HG03442 (cell line): Measurements from ENCODE around the gene HAPLN3.

Experiments used
- ATAC-seq: cut with Tn5 transposase; IDR thresholded peaks from one replicate; pipeline ENCODE4 v1.9.1; 2021; ENCODE audit warnings: mild to moderate bottlenecking, moderate library complexity; ENCODE audit not compliant: unreplicated experiment

Gene HAPLN3

GRCh38 chr15:88865498-88866099 lies 29.7 kb downstream of the HAPLN3 start:
- ATAC-seq, result no peak

DNA sequence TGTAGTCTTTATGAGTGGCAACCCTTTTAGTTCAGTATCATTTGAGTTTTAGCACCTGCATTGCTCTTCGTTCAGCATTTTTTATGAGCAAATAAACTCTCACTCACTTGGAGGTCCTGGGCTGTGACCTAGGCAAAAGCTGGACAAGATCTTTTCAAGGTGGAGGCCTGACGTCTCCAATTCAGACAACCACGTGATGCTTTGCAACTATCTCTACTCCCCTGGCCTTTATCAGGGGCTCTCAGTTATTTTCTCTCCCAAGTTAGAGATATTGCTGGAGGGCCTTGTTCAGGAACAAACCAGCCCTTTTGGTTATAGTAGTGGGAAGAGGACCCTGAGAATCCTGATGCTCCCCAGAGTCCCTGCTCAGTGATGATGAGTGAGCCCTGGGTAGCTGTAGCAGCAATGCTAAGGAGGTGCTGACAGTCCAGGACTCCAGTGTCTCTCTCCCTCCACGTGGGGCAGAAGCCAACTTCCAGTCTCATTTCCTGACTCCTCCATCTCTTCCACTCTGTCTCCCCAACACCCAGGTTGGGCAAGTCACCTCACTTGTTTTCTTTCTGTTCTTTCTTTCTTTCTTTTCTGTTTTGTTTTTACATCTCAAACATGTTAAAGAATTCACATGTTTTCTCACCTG lies 30.4 kb downstream of the HAPLN3 start:
- ATAC-seq, result no peak

DNA sequence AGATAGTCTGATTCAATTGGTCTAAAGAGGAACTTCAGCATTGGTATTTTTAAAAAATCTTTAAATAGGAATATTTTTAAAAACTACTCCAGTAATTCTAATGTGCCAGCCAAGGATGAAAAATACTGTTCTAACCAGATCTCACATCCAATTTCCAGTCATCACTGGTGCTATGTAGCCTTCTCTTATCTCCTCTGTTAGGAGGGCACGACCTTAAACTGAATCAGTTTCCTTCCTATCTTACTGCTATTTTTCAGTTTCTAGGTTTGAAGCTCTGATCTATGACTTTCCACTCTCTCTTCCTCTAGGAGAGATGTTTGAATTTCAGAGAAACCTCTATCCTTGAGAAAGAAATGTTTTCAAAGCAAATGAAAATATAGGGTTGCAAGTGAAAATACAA lies 31.9 kb downstream of the HAPLN3 start:
- ATAC-seq, result no peak

DNA sequence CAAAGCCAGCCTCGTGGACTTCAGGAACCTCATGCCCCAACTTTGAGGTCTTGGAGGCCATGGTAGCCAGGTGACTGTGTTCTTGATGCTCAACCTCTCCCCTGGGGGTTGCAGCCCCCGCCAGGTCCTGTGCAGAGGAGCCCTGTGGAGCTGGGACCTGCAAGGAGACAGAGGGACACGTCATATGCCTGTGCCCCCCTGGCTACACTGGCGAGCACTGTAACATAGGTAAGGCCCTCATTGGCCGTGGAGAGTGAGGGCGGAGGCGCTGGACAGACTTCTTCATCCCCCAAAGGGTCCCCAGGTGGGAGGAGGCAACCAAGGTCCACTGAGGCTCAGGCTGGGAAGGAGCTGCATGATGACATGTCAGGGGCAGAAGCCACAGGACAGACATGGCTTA lies 35.1 kb downstream of the HAPLN3 start:
- no peak for ATAC-seq

- no peak for ATAC-seq
Observed at GRCh38 chr15:88859550-88859949, 35.8 kb downstream of the HAPLN3 start.

DNA sequence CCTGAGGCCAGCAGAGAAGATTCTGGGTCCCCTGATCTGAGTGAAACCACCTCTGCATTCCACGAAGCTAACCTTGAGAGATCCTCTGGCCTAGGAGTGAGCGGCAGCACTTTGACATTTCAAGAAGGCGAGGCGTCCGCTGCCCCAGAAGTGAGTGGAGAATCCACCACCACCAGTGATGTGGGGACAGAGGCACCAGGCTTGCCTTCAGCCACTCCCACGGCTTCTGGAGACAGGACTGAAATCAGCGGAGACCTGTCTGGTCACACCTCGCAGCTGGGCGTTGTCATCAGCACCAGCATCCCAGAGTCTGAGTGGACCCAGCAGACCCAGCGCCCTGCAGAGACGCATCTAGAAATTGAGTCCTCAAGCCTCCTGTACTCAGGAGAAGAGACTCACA lies 36.4 kb downstream of the HAPLN3 start:
- ATAC-seq, result no peak

- no peak for ATAC-seq
Observed at GRCh38 chr15:88852476-88852875, 42.9 kb downstream of the HAPLN3 start.

DNA sequence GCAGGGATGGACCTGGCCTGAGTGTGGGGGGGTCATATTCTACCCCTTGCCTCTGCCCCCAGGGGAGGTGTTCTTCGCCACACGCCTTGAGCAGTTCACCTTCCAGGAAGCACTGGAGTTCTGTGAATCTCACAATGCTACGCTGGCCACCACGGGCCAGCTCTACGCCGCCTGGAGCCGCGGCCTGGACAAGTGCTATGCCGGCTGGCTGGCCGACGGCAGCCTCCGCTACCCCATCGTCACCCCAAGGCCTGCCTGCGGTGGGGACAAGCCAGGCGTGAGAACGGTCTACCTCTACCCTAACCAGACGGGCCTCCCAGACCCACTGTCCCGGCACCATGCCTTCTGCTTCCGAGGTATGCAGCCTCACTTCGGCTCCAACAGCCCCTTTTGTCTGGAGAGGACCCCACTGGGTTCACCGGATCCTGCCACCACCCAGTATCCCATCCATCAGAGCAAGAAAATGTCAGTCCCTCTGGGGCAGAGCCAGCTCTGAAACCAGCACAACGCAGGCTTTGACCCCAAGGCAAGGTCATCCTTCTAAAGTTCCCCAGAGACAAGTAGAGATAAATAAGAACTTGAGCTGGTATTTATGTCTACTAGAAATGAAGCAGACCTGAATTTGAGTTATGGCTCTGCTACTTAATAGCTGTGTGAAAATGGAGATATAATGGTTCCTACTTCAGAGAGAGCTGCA lies 45.8 kb downstream of the HAPLN3 start:
- ATAC-seq, result no peak

GRCh38 chr15:88848203-88848602 lies 47.1 kb downstream of the HAPLN3 start:
- no peak for ATAC-seq

DNA sequence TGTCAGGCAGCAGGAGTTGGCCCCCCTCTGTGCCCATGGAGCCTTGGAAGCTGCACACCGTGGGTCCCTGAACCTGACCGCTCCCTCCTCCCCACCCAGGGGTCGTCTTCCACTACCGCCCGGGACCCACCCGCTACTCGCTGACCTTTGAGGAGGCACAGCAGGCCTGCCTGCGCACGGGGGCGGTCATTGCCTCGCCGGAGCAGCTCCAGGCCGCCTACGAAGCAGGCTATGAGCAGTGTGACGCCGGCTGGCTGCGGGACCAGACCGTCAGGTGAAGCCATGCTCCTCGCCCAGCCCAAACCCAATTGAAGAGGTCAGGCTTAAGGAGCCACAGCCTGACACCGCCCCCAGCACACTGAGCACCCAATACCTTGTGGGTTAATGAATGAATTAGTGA lies 48.2 kb downstream of the HAPLN3 start:
- no peak for ATAC-seq

- no peak for ATAC-seq
Observed at GRCh38 chr15:88845616-88846015, 49.7 kb downstream of the HAPLN3 start.

GRCh38 chr15:88844749-88845386 lies 50.5 kb downstream of the HAPLN3 start:
- no peak for ATAC-seq

DNA sequence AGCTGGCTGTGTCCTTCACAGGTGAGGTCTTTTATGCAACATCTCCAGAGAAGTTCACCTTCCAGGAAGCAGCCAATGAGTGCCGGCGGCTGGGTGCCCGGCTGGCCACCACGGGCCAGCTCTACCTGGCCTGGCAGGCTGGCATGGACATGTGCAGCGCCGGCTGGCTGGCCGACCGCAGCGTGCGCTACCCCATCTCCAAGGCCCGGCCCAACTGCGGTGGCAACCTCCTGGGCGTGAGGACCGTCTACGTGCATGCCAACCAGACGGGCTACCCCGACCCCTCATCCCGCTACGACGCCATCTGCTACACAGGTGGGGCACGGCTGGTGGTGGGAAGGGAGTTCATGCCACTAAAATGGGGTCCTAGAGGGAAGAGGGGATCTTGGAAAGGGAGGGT lies 52.0 kb downstream of the HAPLN3 start:
- no peak for ATAC-seq

DNA sequence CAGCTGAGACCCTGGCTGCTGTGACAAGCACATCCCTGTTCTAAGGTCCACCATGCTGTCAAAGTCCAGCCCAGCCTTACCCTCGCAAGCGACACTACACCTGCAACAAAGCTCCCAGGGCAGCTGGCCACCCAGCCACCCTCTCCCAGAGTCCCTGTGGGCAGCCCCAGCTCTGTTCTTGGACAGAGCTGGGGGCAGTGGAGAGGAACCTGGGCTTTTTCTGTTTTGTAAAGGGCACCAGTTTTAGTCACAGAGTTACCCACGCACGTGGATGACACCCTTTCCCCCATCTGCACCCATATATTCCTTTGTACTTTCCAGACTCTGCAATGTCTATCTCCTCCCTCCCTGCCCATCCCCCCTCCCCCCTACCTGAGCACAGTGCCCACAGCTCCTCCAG lies 53.2 kb downstream of the HAPLN3 start:
- no peak for ATAC-seq

DNA sequence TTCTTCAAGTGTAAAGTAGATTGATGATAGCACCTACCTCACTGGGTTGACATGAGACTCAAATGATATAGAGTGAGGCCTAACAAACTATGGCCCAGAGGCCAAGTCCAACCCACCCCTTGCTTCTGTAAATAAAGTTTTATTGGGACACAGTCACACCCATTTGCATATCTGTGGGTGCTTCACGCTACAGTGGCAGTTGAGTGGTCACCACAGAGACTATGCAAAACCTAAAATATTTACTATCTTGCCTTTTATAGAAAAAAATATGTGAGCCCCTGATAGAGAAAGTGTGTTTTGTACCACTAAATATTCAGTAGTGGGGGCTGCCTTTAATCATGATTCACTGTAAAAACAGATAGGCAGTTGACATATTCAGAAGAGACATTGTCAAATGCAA lies 54.1 kb downstream of the HAPLN3 start:
- no peak for ATAC-seq

- ATAC-seq, result no peak
Observed at GRCh38 chr15:88839961-88840360, 55.4 kb downstream of the HAPLN3 start.

GRCh38 chr15:88839146-88839545 lies 56.2 kb downstream of the HAPLN3 start:
- ATAC-seq, result no peak

GRCh38 chr15:88838667-88839066 lies 56.7 kb downstream of the HAPLN3 start:
- ATAC-seq, result no peak

- no peak for ATAC-seq
Observed at GRCh38 chr15:88835646-88836045, 59.7 kb downstream of the HAPLN3 start.

DNA sequence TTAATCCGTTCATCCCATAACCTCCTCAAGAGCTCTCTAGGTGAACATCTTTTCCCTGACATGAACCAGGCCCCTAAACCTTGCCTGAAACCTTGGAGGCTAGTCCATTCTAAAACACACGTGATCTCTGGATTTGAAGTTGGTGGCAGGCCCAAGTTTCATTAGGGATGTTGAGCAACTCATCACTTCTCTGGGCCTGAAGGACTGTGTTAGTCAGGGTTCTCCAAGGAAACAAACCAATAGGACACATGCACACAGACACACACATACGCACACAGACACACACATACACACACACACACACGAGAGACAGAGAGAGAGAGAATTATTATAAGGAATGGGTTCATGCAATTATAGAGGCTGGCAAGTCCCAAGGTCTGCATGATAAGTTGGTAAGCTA lies 60.2 kb downstream of the HAPLN3 start:
- ATAC-seq, result no peak

GRCh38 chr15:88834211-88834812 lies 61.0 kb downstream of the HAPLN3 start:
- no peak for ATAC-seq

DNA sequence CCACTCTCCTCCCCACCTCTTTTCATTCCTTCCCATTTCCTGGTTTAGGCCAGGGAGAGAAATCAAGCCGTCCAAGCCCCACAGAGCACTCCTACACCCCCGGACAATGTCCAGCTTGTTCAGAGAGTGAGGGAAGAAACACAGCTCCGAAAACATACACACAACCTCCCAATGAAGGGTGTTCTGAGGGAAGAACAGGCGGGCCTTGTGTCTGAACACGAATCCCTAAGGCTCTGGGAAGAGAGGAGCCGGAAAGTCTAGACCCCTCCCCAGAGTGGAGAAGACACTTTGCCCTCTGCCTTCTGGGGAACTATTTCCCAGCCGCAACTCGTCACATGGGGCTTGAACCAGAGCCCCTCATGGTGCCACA lies 61.6 kb downstream of the HAPLN3 start:
- ATAC-seq, result no peak
